SIG-M5 treated with dmso at 0.1 percent for 504 hours (cell line): ENCODE data around the gene EIF4E3.

Experiments used
- DNase-seq: peaks from one replicate; lab custom pipeline; 2025; ENCODE audit not compliant: unreplicated experiment; lab: John Stamatoyannopoulos, UW

Gene EIF4E3

DNA sequence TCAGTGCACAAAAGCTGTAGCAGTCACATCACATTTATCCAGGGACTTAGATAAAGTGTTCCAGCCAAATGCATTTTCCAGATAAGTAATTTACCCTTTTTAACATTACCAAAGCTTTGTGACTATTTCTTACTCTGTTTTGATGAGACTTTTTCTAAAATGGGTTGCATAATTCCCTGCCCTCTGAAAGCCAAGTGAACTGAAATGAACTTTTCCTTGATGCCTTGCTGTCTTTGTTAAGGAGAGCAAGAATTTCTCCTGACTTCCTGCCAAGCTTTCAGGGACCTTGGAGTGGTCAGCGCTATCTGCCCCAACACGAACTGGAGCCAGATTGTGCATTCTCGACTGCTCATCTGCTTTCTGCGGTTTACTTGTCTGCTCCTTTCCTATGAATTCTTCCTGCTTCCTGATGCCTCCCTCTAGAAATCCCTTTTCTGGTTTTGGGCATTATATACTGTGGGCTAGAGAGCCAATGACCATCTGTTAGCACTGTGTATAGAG is 34.8 kb downstream of the EIF4E3 start:
- no peak for DNase-seq

GRCh38 chr3:71689291-71689690 is 35.9 kb downstream of the EIF4E3 start:
- peak; percentile 61 for DNase-seq

GRCh38 chr3:71688121-71688520 is 37.1 kb downstream of the EIF4E3 start:
- no peak for DNase-seq

DNA sequence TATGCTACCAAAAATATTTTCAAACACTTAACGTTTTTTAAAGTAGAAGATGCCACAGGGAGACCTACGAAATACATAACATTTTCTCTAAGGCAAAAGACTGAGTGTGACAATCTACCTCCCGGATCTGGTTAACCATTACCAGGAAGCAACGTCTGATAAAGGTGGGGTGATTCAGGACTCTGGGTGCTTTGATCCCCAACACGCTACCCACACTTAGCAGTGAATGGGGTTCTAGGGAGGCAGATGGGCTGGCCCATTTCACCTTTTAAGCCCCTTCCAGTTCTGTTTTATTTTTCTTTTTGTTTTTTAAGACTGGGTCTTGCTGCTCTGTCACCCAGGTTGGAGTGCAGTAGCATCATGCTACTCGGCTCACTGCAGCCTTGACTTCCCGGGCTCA is 39.5 kb downstream of the EIF4E3 start:
- DNase-seq, result no peak

GRCh38 chr3:71684757-71685386 is 40.3 kb downstream of the EIF4E3 start:
- DNase-seq, result peak; percentile 69

- no peak for DNase-seq
Observed at GRCh38 chr3:71684046-71684756, 41.0 kb downstream of the EIF4E3 start.

- peak; percentile 97 for DNase-seq
Observed at GRCh38 chr3:71681224-71681668, 44.0 kb downstream of the EIF4E3 start.

DNA sequence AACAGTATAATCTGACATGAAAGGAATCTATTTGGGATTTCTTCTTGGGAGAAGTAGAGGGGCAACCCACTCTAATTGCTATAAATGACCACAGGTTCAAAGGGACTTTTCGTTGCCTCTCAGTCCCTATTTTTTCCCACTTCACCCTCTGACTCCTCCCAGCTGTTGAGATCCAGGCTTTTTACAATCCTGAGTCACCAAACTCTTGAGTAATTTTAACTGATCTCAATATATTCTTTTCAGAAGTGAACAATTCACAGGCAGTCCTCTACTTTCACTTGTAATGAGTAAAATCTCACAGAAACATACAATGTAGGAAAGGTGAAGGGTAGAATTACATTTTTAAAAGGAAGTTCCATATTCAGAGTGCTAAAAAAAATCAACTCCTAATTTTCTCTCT is 44.6 kb downstream of the EIF4E3 start:
- DNase-seq, result peak; percentile 15

GRCh38 chr3:71676931-71677330 is 48.3 kb downstream of the EIF4E3 start:
- no peak for DNase-seq

DNA sequence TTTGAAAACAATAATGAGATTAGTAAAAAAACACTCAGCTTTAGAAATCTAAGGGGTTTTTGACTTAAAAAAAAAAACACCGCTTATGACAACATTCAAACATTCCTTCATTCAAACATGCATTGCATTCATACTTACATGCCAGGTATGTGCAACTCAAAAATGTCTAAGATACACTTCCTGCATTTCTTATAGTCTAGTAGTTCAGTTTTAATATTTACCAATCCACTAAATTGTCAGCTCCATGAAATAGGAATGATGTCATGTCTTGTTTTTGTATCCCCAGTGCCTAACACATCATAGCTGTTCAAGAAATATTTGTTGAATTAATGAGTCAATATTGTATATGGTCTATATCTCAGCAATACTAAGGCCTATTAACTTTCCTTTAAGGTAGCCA is 51.7 kb downstream of the EIF4E3 start:
- no peak for DNase-seq

GRCh38 chr3:71672807-71673206 is 52.4 kb downstream of the EIF4E3 start:
- no peak for DNase-seq

- DNase-seq, result no peak
Observed at GRCh38 chr3:71672340-71672739, 52.9 kb downstream of the EIF4E3 start.

GRCh38 chr3:71671216-71671845 is 53.9 kb downstream of the EIF4E3 start:
- no peak for DNase-seq

DNA sequence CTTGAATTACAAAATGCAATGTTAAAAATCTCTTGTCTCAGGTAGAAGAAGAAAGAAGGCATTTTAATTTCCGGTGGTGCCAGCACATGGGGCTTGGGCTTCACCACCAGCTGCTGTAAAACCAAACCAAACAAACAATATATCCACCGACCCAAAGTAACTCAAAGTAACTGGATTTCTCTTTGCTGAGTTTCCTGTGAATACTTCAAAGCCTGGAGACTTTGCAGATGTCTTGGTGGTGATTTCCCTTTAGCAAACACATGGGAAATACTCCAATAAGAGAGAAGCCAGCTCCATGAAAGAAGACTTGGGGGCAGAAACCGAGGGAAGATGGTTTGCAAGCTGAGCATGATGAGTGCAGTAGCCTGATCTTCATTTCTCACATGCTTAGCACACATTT is 62.6 kb downstream of the EIF4E3 start:
- no peak for DNase-seq

DNA sequence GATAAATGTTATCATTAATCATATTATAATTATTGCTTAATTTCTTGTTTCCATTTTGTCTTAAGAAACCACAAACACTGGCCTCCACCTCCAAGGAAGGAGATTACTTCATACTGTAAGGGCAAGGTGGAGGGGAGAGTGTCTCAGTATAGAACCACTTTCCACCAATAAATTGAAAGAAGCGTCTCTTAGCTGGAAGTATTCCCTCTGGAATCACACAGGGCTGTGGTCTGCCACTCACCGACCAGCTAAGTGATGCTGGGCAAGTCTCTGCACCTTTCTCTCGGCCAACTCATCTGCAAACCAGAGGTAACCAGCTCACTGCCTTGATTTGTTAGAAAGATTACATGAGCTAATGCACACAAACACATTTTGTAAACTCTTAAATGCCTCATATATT is 63.1 kb downstream of the EIF4E3 start:
- no peak for DNase-seq

GRCh38 chr3:71659864-71660591 is 65.2 kb downstream of the EIF4E3 start:
- DNase-seq, result no peak

DNA sequence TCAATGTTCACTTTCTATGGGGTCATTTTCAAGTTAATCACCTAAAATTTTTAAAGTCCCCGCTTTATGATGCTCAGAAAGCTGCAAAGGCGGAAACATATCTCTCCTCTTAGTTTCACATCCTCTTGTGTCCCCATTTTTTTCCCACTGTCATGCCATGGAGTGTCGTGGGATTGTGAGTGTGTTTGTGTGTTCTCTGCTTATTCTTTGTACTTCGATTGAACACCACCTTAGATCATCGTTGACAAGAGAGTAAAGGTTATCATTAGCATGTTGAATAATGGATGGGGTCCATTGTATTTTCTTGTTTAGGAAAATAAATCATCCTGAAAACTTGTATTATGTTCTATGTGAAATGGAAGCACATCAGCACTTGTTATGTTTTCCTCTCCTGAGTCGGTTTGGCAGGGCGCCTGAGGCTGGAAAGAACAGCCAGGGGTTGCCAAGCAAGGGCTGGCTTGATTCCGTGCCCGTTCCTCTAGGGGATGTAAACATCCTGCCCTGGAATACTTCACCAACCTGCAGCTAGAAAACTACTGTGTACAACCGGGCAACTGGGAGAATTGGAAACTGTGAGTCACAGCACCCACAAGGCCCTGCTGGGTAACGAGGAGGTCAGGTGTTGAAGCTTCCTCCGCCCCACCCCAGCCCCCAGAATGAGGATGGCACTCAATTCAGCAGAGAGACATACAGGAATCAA is 67.2 kb downstream of the EIF4E3 start:
- no peak for DNase-seq

- no peak for DNase-seq
Observed at GRCh38 chr3:71655061-71655460, 70.1 kb downstream of the EIF4E3 start.

DNA sequence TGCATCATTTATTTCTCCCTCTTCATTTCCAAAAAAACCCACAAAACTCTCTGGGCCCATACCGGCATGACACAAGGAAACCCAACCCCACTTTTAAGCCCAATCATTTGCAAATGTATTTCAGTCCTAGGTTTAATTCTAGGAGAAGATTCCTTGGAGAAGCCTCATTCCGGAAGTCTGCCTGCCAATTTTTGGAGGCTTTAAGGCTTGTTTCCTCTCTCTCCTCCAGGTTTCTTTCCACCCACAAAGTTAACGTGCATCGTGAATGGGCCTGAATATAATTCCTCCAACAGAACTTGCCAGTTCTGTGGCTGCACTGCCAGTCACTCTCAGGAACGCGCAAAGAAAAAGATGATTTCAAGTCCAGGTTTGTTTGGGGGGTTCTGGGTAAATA is 71.8 kb downstream of the EIF4E3 start:
- DNase-seq, result no peak

- peak; percentile 71 for DNase-seq
Observed at GRCh38 chr3:71652781-71653413, 72.3 kb downstream of the EIF4E3 start.
